CD4-positive, alpha-beta T cell (primary cell): Measurements from ENCODE around the gene BACE1-AS. TPM values are rescaled to one million over a fixed set of nuclear protein-coding genes. Genes with fewer than 3 reads are reported as not detected.

ENCODE experiments used
- ATAC-seq: fragments of 200-7000 bp; cut with Tn5 transposase; one replicate; pipeline ENCODE4 v1.10.0; 2022; ENCODE audit warnings: mild to moderate bottlenecking; ENCODE audit not compliant: poor library complexity
- CTCF ChIA-PET: fragments of 350-600 bp; sonication (Branson Sonifier 250); formaldehyde crosslinking; loops from one replicate; lab custom pipeline; 2021; ENCODE audit warnings: antibody characterized with exemption, inconsistent platforms; lab: Charles Lee
- POLR2A ChIA-PET: fragments of 350-600 bp; sonication (Branson Sonifier 250); formaldehyde crosslinking; loops from one replicate; lab custom pipeline; 2021; ENCODE audit warnings: antibody characterized with exemption, inconsistent platforms; lab: Charles Lee
- DNase-seq, 14 experiments: peaks; one replicate each; pipeline ENCODE4 v3.0.0-alpha.2; 2013 to 2020; ENCODE audit warnings: mixed read lengths in 2 of 14
- H3K27ac ChIP-seq, 2 donors: one replicate each; pipeline versions ENCODE4 v1.5.1 to v1.7.0; 2013; ENCODE audit warnings: low read length in 2 of 2, low read depth in 1 of 2, mild to moderate bottlenecking in 1 of 2
- H3K27me3 ChIP-seq, 2 experiments: 1 replicate in 1 of 2; 2 replicates in 1 of 2; pipeline versions ENCODE4 v1.6.1 to v1.7.0; 2013; ENCODE audit warnings: low read length in 2 of 2, control low read depth in 1 of 2, mild to moderate bottlenecking in 1 of 2, moderate library complexity in 1 of 2; ENCODE audit not compliant: insufficient read depth in 2 of 2, control insufficient read depth in 1 of 2
- H3K36me3 ChIP-seq: one replicate; pipeline ENCODE4 v1.6.1; 2013; ENCODE audit warnings: low read length, control low read depth; ENCODE audit not compliant: insufficient read depth
- H3K4me1 ChIP-seq: one replicate; pipeline ENCODE4 v1.6.1; 2013; ENCODE audit warnings: low read length, control low read depth; ENCODE audit not compliant: insufficient read depth
- H3K4me3 ChIP-seq: one replicate; pipeline ENCODE4 v1.5.1; 2013; ENCODE audit warnings: mild to moderate bottlenecking, low read length, moderate library complexity
- H3K9me3 ChIP-seq, 2 experiments: 1 replicate in 1 of 2; 2 replicates in 1 of 2; pipeline versions ENCODE4 v1.6.1 to v1.7.0; 2013; ENCODE audit warnings: low read length in 2 of 2, mild to moderate bottlenecking in 2 of 2, control low read depth in 1 of 2, moderate library complexity in 1 of 2; ENCODE audit not compliant: control insufficient read depth in 1 of 2, insufficient read depth in 1 of 2
- H3K27ac Mint-ChIP-seq: one replicate; pipeline ENCODE4 v1.8.0; 2020; ENCODE audit warnings: mixed read lengths
- H3K27me3 Mint-ChIP-seq: one replicate; pipeline ENCODE4 v1.8.0; 2021; ENCODE audit warnings: mixed read lengths
- H3K36me3 Mint-ChIP-seq: one replicate; pipeline ENCODE4 v1.8.0; 2021; ENCODE audit warnings: low read depth, mixed read lengths
- H3K4me1 Mint-ChIP-seq: one replicate; pipeline ENCODE4 v1.8.0; 2021; ENCODE audit warnings: low read depth, mixed read lengths
- H3K4me3 Mint-ChIP-seq: one replicate; pipeline ENCODE4 v1.8.0; 2020; ENCODE audit warnings: mild to moderate bottlenecking, mixed read lengths
- H3K9me3 Mint-ChIP-seq: one replicate; pipeline ENCODE4 v1.8.0; 2020; ENCODE audit warnings: mixed read lengths
- intact Hi-C, 2 experiments: fragments of 100-400 bp; cut with DNase I in 1 of 2; cut with micrococcal nuclease in 1 of 2; formaldehyde crosslinking; loops; one replicate each; pipeline versions ENCODE4 v1.15.1 to v1.9.0; 2023 to 2025; cut with DNase I, micrococcal nuclease
- total RNA-seq, 174 experiments: library from RNA in 2 of 174; stranded (reverse) in 2 of 174; gene quantifications; one replicate each; pipeline ENCODE4 v1.2.3 and lab custom pipeline; 2021 to 2026
- TF ChIP-seq, protein P1 (sequence below): fragments of 200-600 bp; IDR thresholded peaks from one replicate; pipeline ENCODE4 v1.8.0; 2022; ENCODE audit warnings: antibody characterized with exemption, mild to moderate bottlenecking

BACE1-AS gene
- total RNA-seq, 2 experiments from 2014 or later = 0.99 to 1.2 TPM

GRCh38 chr11:117332843-117333242 lies 41.7 kb downstream of the BACE1-AS start:
- intact Hi-C loops = no loop called here
- ATAC-seq (no peak), DNase-seq (no peak)
- no peak overlapping the region for H3K27ac Mint-ChIP-seq
- TF ChIP-seq, protein P1, sequence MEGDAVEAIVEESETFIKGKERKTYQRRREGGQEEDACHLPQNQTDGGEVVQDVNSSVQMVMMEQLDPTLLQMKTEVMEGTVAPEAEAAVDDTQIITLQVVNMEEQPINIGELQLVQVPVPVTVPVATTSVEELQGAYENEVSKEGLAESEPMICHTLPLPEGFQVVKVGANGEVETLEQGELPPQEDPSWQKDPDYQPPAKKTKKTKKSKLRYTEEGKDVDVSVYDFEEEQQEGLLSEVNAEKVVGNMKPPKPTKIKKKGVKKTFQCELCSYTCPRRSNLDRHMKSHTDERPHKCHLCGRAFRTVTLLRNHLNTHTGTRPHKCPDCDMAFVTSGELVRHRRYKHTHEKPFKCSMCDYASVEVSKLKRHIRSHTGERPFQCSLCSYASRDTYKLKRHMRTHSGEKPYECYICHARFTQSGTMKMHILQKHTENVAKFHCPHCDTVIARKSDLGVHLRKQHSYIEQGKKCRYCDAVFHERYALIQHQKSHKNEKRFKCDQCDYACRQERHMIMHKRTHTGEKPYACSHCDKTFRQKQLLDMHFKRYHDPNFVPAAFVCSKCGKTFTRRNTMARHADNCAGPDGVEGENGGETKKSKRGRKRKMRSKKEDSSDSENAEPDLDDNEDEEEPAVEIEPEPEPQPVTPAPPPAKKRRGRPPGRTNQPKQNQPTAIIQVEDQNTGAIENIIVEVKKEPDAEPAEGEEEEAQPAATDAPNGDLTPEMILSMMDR = no peak
- no peak overlapping the region for H3K27ac ChIP-seq
- CTCF ChIA-PET = no interaction called here
- H3K27me3 Mint-ChIP-seq = no peaks in the 10 kb centered on the region
- POLR2A ChIA-PET = no interaction called here
- peak overlapping the region; percentile 26 for H3K4me3 Mint-ChIP-seq
- H3K4me1 Mint-ChIP-seq = peaks cover 20% of the 10 kb centered on the region
- H3K36me3 ChIP-seq = peaks cover 13% of the 10 kb centered on the region
- no peaks in the 10 kb centered on the region for H3K9me3 ChIP-seq
- peaks cover 38% of the 10 kb centered on the region for H3K36me3 Mint-ChIP-seq
- no peaks in the 10 kb centered on the region for H3K27me3 ChIP-seq
- H3K4me3 ChIP-seq = no peak overlapping the region
- no peaks in the 10 kb centered on the region for H3K9me3 Mint-ChIP-seq
- H3K4me1 ChIP-seq = peaks cover 16% of the 10 kb centered on the region

DNA sequence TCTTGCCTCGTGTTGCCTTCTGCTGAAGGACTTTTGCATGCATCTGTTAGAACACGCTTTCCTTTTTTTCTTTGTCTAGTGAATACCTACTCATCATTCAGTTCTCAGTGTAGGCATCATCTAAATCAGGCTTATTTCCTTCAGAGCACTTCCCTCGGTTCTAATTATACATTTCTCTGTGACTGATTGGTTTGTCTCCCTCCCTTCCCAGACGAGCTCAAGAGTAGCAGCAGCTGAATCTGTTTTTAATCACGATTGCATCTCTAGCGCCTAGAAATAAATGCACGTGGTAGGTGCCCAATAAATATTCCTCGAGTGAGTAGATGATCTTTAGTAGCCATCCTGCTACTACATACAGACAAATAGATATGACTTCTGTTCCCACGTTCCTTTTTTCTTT lies 42.8 kb downstream of the BACE1-AS start:
- no peak overlapping the region for H3K27ac Mint-ChIP-seq
- POLR2A ChIA-PET = no interaction called here

DNA sequence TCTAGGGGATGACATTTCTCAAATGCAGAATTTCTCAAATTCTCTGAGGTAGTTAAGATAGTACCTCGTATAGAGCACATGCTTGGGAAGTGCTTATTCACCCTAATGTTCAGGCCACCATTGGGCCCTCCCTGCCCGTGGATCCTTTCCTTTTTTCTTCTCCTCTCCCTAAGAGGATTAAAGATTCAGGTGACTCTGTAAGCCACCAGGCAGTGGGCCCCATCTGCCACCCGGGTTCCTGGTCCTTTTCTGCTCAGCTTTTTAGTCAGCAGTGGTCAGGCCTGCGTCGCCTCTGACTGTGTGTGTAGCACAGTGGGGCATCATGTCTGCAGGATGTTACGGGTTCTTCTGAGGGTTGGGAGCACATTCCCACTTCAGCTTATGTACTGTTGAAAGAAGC lies 43.8 kb downstream of the BACE1-AS start:
- POLR2A ChIA-PET = no interaction called here
- peaks cover 22% of the 10 kb centered on the region for H3K36me3 ChIP-seq
- no peaks in the 10 kb centered on the region for H3K27me3 ChIP-seq
- H3K4me3 ChIP-seq = no peak overlapping the region
- ATAC-seq = no peak
- Mint-ChIP-seq H3K4me3 (no peak overlapping the region), H3K27ac (no peak overlapping the region), H3K9me3 (no peaks in the 10 kb centered on the region), H3K36me3 (peaks cover 52% of the 10 kb centered on the region), H3K4me1 (peaks cover 22% of the 10 kb centered on the region), H3K27me3 (no peaks in the 10 kb centered on the region)
- no peak overlapping the region for H3K27ac ChIP-seq
- no peak for DNase-seq
- CTCF ChIA-PET = no interaction called here
- TF ChIP-seq, protein P1 = no peak
- intact Hi-C loops = no loop called here
- no peaks in the 10 kb centered on the region for H3K9me3 ChIP-seq
- no peaks in the 10 kb centered on the region for H3K4me1 ChIP-seq

More for the DNA sequence above, 42.8 kb downstream of the BACE1-AS start:
- Histone ChIP-seq H3K4me3 (no peak overlapping the region), H3K36me3 (peaks cover 14% of the 10 kb centered on the region), H3K27me3 (no peaks in the 10 kb centered on the region), H3K9me3 (no peaks in the 10 kb centered on the region), H3K4me1 (peaks cover 6% of the 10 kb centered on the region), H3K27ac (no peak overlapping the region)
- Mint-ChIP-seq H3K9me3 (no peaks in the 10 kb centered on the region), H3K27me3 (no peaks in the 10 kb centered on the region), H3K4me1 (peaks cover 22% of the 10 kb centered on the region), H3K4me3 (no peak overlapping the region), H3K36me3 (peaks cover 48% of the 10 kb centered on the region)
- CTCF ChIA-PET = no interaction called here
- no peak for DNase-seq
- no peak for ATAC-seq
- intact Hi-C loops = no loop called here
- TF ChIP-seq, protein P1 = no peak
